Measurements from ENCODE around the gene CDC42BPB.
"Not testable (repeated sequence)": the region's sequence is repeated elsewhere in the genome, so short reads cannot be mapped to it uniquely, and the experiment has no call there.

CDC42BPB gene

GRCh38 chr14:102929241-102930137, 127.9 kb downstream of the CDC42BPB start:
- Histone ChIP-seq H3K9ac (ENCODE audit: low read length) (no peak overlapping the region), H3K27me3 (ENCODE audit: control insufficient read depth, insufficient read depth, low read length) (peaks cover 72% of the 10 kb centered on the region), H3K9me3 (ENCODE audit: control insufficient read depth, low read depth, low read length) (no peaks in the 10 kb centered on the region), H3K4me3 (ENCODE audit: low read length) (peak overlapping the region; percentile 77), H3K27ac (ENCODE audit: low read length) (no peak overlapping the region), H3K36me3 (ENCODE audit: control insufficient read depth, low read depth, low read length) (peaks cover 7% of the 10 kb centered on the region), H3K4me1 (ENCODE audit: control insufficient read depth, low read depth, low read length) (peaks cover 10% of the 10 kb centered on the region)

- peak overlapping the region; percentile 77 for H3K4me3 ChIP-seq (ENCODE audit: low read length)
- peak overlapping the region; percentile 32 for H3K9ac ChIP-seq (ENCODE audit: low read length)
- H3K27me3 ChIP-seq (ENCODE audit: control insufficient read depth, insufficient read depth, low read length) = peaks cover 81% of the 10 kb centered on the region
- no peak overlapping the region for H3K27ac ChIP-seq (ENCODE audit: low read length)
- peaks cover 7% of the 10 kb centered on the region for H3K36me3 ChIP-seq (ENCODE audit: control insufficient read depth, low read depth, low read length)
- peaks cover 10% of the 10 kb centered on the region for H3K4me1 ChIP-seq (ENCODE audit: control insufficient read depth, low read depth, low read length)
- H3K9me3 ChIP-seq (ENCODE audit: control insufficient read depth, low read depth, low read length) = no peaks in the 10 kb centered on the region
These were observed 128.7 kb downstream of the CDC42BPB start for GRCh38 chr14:102928412-102929240.

GRCh38 chr14:102927878-102928411, 129.4 kb downstream of the CDC42BPB start:
- Histone ChIP-seq H3K9me3 (ENCODE audit: control insufficient read depth, low read depth, low read length) (no peaks in the 10 kb centered on the region), H3K36me3 (ENCODE audit: control insufficient read depth, low read depth, low read length) (peaks cover 1% of the 10 kb centered on the region), H3K4me3 (ENCODE audit: low read length) (peak overlapping the region; percentile 77), H3K27me3 (ENCODE audit: control insufficient read depth, insufficient read depth, low read length) (peaks cover 88% of the 10 kb centered on the region), H3K4me1 (ENCODE audit: control insufficient read depth, low read depth, low read length) (peaks cover 10% of the 10 kb centered on the region), H3K9ac (ENCODE audit: low read length) (peak overlapping the region; percentile 32), H3K27ac (ENCODE audit: low read length) (no peak overlapping the region)

GRCh38 chr14:102927346-102927877, 129.9 kb downstream of the CDC42BPB start:
- Histone ChIP-seq H3K36me3 (ENCODE audit: control insufficient read depth, low read depth, low read length) (no peaks in the 10 kb centered on the region), H3K27ac (ENCODE audit: low read length) (no peak overlapping the region), H3K9ac (ENCODE audit: low read length) (no peak overlapping the region), H3K4me3 (ENCODE audit: low read length) (peak overlapping the region; percentile 77), H3K9me3 (ENCODE audit: control insufficient read depth, low read depth, low read length) (no peaks in the 10 kb centered on the region), H3K27me3 (ENCODE audit: control insufficient read depth, insufficient read depth, low read length) (peaks cover 93% of the 10 kb centered on the region), H3K4me1 (ENCODE audit: control insufficient read depth, low read depth, low read length) (peaks cover 10% of the 10 kb centered on the region)

DNA sequence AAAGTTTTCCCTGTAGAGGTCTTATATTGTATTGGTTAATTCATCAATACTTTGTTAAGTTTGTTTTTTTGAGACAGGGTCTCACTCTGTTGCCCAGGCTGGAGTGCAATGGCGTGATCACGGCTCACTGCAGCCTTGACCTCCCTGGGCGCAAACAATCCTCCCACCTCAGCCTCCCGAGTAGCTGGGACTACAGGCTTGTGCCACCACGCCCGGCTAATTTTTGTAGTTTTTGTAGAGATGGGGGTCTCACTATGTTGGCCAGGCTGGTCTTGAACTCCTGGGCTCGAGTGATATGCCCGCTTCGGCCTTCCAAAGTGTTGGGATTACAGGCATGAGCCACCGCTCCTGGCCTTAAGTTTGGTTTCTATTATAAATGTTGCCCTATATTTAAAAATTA, 130.5 kb downstream of the CDC42BPB start:
- Histone ChIP-seq H3K27me3 (ENCODE audit: control insufficient read depth, insufficient read depth, low read length) (peaks cover 99% of the 10 kb centered on the region), H3K4me1 (ENCODE audit: control insufficient read depth, low read depth, low read length) (peaks cover 10% of the 10 kb centered on the region)
- H3K9me3 ChIP-seq (ENCODE audit: control insufficient read depth, low read depth, low read length); H3K27ac ChIP-seq (ENCODE audit: low read length); H3K9ac ChIP-seq (ENCODE audit: low read length); H3K36me3 ChIP-seq (ENCODE audit: control insufficient read depth, low read depth, low read length); H3K4me3 ChIP-seq (ENCODE audit: low read length): not testable (repeated sequence)

- Histone ChIP-seq H3K4me3 (ENCODE audit: low read length) (no peak overlapping the region), H3K27ac (ENCODE audit: low read length) (no peak overlapping the region), H3K4me1 (ENCODE audit: control insufficient read depth, low read depth, low read length) (peaks cover 10% of the 10 kb centered on the region), H3K36me3 (ENCODE audit: control insufficient read depth, low read depth, low read length) (no peaks in the 10 kb centered on the region), H3K27me3 (ENCODE audit: control insufficient read depth, insufficient read depth, low read length) (peaks cover 100% of the 10 kb centered on the region), H3K9me3 (ENCODE audit: control insufficient read depth, low read depth, low read length) (no peaks in the 10 kb centered on the region), H3K9ac (ENCODE audit: low read length) (no peak overlapping the region)
These were observed 131.2 kb downstream of the CDC42BPB start for GRCh38 chr14:102926104-102926503.

GRCh38 chr14:102925646-102926045, 131.7 kb downstream of the CDC42BPB start:
- Histone ChIP-seq H3K4me1 (ENCODE audit: control insufficient read depth, low read depth, low read length) (peaks cover 10% of the 10 kb centered on the region), H3K4me3 (ENCODE audit: low read length) (no peak overlapping the region), H3K9me3 (ENCODE audit: control insufficient read depth, low read depth, low read length) (no peaks in the 10 kb centered on the region), H3K9ac (ENCODE audit: low read length) (no peak overlapping the region), H3K36me3 (ENCODE audit: control insufficient read depth, low read depth, low read length) (no peaks in the 10 kb centered on the region), H3K27me3 (ENCODE audit: control insufficient read depth, insufficient read depth, low read length) (peaks cover 96% of the 10 kb centered on the region), H3K27ac (ENCODE audit: low read length) (no peak overlapping the region)

DNA sequence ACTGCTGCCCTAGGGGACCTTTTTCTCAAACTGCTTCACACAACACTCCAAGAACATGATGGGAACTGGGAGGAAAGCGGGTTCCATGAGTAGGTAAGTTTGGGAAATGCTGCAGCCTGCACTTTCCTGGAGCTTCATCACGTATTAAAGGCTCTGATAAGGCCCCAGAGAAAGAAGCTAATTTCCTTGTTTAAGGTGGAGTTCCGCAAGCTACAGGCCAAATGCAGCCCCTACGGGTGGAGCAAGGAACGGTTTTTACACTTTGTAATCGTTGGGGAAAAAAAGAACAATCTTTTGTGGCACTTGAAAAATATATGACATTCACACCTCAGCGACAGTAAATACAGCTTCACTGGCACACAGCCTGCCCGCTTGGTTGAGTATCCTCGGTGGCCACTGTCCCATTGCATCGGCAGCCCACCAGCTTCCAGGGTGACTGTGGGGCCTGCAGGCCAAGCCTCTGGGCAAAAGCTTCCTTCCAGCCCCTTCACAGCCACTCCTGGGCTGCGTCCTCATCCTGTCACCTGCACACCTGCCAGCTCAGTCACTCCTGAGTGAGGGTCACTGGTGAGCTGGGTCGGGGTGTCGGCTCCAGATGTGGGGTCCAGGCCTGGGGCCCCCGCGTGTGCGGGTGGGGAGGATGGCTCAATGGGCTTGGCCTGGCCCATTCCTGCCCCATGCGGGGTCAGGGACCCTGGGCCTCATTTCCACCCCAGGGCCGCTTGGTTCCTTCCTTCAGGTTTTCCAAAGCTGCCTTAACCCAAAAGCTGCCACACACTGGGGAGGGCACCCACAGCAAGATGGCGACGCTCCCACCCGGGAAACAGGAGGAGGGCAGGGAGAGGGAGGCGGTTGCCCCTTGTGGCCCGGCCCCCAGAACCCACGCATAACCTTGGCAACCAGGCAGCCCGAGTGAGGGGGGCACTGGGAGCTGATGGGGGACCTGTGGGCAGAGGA, 132.4 kb downstream of the CDC42BPB start:
- Histone ChIP-seq H3K36me3 (ENCODE audit: control insufficient read depth, low read depth, low read length) (no peaks in the 10 kb centered on the region), H3K4me3 (ENCODE audit: low read length) (no peak overlapping the region), H3K9ac (ENCODE audit: low read length) (no peak overlapping the region), H3K4me1 (ENCODE audit: control insufficient read depth, low read depth, low read length) (peaks cover 10% of the 10 kb centered on the region), H3K27ac (ENCODE audit: low read length) (no peak overlapping the region), H3K9me3 (ENCODE audit: control insufficient read depth, low read depth, low read length) (no peaks in the 10 kb centered on the region), H3K27me3 (ENCODE audit: control insufficient read depth, insufficient read depth, low read length) (peaks cover 89% of the 10 kb centered on the region)

- Histone ChIP-seq H3K4me1 (ENCODE audit: control insufficient read depth, low read depth, low read length) (peaks cover 10% of the 10 kb centered on the region), H3K4me3 (ENCODE audit: low read length) (peak overlapping the region; percentile 1), H3K9ac (ENCODE audit: low read length) (no peak overlapping the region), H3K9me3 (ENCODE audit: control insufficient read depth, low read depth, low read length) (no peaks in the 10 kb centered on the region), H3K27ac (ENCODE audit: low read length) (no peak overlapping the region), H3K36me3 (ENCODE audit: control insufficient read depth, low read depth, low read length) (no peaks in the 10 kb centered on the region), H3K27me3 (ENCODE audit: control insufficient read depth, insufficient read depth, low read length) (peaks cover 80% of the 10 kb centered on the region)
These were observed 133.3 kb downstream of the CDC42BPB start for GRCh38 chr14:102923925-102924486.

- H3K36me3 ChIP-seq (ENCODE audit: control insufficient read depth, low read depth, low read length) = no peaks in the 10 kb centered on the region
- H3K4me3 ChIP-seq (ENCODE audit: low read length) = peak overlapping the region; percentile 1
- H3K9ac ChIP-seq (ENCODE audit: low read length) = no peak overlapping the region
- H3K4me1 ChIP-seq (ENCODE audit: control insufficient read depth, low read depth, low read length) = peaks cover 10% of the 10 kb centered on the region
- H3K27ac ChIP-seq (ENCODE audit: low read length) = no peak overlapping the region
- H3K9me3 ChIP-seq (ENCODE audit: control insufficient read depth, low read depth, low read length) = no peaks in the 10 kb centered on the region
- peaks cover 73% of the 10 kb centered on the region for H3K27me3 ChIP-seq (ENCODE audit: control insufficient read depth, insufficient read depth, low read length)
These were observed 134.0 kb downstream of the CDC42BPB start for GRCh38 chr14:102923201-102923924.
